GM21423 (cell line): ENCODE results near the gene ERRFI1.
"Not testable (repeated sequence)": the region's sequence is repeated elsewhere in the genome, so short reads cannot be mapped to it uniquely, and the experiment has no call there.

Experiments
- ATAC-seq: cut with Tn5 transposase; IDR thresholded peaks from one replicate; pipeline ENCODE4 v1.9.1; 2021; ENCODE audit warnings: mild to moderate bottlenecking, moderate library complexity; ENCODE audit not compliant: unreplicated experiment

The ERRFI1 gene, protein sequence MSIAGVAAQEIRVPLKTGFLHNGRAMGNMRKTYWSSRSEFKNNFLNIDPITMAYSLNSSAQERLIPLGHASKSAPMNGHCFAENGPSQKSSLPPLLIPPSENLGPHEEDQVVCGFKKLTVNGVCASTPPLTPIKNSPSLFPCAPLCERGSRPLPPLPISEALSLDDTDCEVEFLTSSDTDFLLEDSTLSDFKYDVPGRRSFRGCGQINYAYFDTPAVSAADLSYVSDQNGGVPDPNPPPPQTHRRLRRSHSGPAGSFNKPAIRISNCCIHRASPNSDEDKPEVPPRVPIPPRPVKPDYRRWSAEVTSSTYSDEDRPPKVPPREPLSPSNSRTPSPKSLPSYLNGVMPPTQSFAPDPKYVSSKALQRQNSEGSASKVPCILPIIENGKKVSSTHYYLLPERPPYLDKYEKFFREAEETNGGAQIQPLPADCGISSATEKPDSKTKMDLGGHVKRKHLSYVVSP

DNA sequence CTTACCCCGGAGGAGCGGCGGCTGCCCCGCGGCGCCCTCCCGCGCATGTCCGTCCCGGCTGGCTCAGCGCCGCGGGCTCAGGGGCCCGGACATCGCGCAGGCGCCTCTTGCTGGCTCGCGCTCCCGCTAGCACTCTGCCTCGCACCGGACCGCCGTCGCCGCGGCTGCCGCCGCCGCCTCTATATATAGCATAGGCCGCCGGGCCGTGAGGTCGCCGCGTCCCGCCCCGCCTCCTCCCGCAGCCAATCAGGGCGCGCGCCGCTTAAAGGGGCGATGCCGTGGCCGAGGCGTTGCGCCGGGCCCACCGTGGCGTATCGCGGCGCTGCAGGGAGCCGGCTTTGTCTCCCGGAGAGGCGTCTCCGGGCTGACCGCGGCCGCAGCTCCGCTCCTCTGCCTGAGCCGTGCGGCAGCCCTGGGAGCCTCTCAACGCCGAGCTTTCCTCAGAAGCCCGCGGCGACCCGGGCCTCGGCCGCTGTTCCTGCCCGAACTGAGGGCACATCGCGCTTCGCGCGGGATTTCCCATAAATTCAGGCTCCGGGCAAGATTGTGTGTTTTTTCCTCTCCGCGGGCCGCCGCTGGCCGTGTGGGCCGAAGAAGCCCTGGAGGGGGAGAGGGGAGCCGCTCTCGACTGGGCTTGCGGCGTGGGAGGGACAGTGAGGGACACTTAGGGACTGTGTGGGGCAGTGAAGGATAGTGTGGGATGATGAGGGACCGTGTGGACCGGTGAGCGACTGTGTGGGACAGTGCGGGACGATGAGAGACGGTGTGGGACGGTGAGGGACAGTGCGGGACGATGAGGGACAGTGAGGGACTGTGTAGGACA, at the start of gene ERRFI1:
Gene ERRFI1 (minus strand): TSS at position 157 of the 823 bp plus-strand sequence. CDS start 10,690 bp downstream, outside the sequence.
- ATAC-seq, result peak; percentile 87

DNA sequence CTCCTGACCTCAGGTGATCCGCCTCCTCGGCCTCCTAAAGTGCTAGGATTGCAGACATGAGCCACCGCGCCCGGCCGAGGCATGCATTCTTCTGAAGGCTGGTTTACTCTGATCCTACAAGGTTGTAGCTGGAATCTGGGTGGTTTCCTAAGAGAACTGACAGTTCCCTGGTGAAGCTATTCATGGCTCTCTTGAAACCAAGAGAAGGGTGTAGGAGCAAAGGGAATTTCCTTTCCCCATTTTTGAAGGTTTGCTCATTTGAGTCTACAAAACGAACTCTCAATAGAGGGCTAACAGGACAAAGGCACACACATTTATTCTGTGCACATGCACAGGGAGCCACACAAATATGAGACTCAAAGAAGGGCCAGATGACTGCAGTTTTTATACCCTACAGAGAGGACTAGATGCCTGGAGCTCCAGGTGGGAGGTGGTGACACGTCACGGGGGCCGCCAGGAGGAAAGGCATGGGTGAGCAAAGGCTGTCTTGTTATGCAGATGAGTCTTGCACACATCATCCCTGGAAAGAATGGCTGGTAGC, 49.5 kb upstream of the ERRFI1 start:
- no peak for ATAC-seq

DNA sequence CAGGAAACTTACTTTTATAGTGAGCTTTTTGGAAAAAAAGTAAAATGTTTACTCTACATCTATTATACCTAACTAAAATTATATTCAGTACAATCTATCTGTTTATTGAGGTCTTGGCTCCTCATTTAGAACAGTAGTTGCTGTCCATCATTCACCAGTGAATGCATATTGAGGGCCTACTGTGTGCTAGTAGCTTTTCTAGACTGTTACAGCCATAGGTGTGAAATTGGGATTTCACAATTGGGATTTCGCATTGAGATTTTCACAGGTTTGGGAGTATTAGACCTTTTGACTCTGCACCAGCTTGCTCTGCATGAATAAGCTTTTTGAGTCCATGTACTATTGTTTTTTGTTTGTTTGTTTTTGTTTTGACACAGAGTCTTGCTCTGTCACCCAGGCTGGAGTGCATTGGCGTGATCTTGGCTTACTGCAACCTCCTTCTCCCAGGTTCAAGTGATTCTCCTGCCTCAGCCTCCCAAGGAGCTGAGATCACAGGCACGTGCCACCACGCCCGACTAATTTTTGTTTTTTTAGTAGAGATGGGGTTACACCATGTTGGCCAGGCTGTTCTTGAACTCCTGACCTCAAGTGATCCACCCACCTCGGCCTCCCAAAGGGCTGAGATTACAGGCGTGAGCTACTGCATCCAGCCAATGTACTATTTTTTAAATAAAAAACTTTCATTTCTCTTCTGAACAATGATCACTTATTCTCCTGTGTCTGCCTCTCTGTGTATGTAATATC, 47.2 kb upstream of the ERRFI1 start:
- ATAC-seq, result no peak

DNA sequence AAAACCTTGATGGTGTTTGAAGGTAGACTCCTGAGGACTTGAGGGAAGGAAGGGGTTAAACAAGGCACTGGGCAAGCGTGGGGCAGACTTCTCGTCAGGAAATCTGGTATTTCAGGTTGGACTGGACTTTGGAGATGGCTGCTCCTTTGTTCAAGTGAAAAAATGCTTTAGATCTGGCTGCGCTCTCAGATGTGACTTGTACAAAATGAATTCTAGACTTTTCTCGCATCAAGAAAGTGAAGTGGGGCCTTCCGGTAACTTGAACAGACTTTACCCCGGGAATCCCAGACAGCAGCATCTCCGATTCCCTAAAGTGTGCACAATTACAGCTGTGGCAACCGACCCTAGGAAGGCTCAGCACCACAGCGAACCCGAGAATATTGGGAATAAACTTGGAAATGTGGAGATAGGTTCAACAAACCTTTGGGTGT, 44.3 kb upstream of the ERRFI1 start:
- no peak for ATAC-seq

DNA sequence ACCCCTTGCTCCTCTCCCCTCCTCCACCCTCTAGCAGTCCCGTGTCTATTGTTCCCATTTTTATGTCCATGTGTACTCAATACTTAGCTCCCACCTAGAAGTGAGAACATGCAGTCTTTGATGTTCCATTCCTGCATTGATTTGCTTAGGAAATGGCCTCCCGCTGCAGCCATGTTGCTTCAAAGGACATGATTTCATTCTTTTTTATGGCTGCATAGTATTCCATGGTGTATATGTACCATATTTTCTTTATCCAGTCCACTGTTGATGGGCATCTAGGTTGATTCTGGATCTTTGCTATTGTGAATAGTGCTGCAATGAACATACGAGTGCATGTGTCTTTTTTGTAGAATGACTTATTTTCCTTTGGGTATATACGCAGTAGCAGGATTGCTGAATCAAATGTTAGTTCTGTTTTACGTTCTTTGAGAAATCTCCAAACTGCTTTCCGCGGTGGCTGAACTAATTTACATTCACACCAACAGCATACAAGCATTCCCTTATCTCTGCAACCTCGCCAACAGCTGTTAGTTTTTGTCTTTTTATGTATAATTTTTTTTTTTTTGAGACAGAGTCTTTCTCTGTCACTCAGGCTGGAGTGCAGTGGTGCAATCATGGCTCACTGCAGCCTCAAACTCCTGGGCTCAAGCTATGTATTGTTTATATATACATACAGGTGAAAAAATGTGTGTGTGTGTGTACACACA, 43.7 kb upstream of the ERRFI1 start:
- ATAC-seq, result not testable (repeated sequence)

DNA sequence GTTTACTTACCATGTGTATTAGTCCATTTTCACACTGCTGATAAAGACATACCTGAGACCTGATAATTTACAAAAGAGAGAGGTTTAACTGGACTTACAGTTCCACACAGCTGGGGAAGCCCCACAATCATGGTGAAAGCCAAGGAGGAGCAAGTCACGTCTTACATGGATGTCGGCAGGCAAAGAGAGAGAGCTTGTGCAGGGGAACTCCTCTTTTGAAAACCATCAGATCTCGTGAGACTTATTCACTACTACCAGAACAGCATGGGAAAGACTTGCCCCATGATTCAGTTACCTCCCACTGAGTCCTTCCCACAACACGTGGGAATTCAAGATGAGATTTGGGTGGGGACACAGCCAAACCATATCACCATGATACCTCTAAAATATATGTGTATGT, 39.3 kb upstream of the ERRFI1 start:
- no peak for ATAC-seq

DNA sequence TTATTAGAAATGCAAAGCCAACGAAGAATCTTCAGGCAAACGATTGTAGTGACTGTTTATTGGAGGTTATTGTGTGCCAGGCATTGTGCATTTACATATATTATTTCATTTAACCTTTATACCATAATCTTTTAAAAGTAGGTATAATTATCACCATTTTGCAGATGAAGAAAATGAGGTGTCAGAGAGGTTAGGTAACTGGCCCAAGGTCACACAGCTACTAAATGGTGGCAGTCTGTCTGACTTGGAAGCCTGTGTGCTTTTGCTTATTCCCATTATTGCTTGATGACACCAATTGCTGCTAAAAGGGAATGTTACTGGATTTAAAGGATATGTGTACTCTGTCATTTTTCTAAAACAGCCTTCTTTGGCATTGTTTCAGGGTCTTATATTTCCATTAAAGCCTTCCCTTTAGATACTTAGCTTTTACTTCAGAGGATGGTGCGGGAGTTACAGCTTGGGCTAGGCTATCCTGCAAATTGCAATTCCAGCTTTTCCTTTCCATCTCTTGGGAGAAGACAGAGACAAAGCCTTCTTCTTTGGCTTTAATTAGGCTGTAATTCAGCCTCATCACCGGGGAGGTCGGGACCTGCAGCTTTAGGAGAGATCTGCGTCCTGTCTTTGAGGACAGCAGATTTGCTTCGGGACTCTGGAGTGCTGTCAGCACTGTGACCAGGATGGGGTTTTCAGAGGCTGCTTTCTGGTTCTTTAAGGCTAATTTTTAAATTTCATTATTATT, 37.4 kb upstream of the ERRFI1 start:
- no peak for ATAC-seq

DNA sequence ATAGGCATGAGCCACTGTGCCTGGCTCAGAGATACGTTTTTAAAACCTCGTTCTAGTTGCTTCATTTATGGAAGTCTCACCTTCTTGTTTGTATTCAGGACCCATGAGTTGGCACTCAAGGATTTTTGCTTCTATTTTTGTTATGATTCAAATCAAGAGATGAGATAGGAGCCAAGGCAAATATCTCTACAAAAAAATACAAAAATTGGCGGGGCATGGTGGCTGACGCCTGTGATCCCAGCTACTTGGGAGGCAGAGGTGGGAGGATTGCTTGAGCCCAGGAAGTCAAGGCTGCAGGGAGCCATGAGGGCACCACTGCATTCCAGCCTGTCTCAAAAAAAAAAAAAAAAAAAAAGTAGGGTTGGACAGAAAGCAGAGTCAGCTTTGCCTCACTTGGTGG, 36.8 kb upstream of the ERRFI1 start:
- ATAC-seq, result no peak

DNA sequence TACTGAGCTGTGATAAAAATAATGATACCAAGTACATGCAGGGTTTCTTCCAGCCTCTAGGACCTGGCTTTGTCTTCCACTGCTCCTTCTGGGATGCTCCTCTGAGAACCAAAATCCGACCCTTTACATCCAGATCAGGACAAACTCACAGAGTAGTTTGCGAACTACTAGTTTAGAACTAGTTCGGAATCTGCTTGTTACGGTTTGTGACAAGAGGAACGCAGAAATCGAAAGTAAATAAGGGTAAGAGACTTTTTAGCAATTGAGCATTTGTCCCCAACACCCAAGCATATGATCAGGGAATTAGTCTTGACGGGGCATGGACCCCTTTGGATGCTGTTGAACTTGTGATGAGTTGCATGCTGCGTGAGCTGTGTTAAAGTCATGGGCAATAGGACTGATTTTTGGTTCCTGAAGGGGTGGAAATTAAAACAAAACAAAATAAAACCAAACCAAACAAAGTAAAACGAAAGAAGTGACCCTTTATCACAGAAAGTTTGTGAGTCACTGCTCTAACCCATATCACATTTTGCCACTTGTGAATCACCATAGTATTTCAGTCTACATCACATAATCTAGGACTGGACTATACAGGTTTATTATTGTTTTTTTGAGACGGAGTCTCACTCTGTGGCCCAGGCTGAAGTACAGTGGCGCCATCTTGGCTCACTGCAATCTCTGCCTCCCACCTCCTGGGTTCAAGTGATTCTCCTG, 35.7 kb upstream of the ERRFI1 start:
- ATAC-seq, result no peak

DNA sequence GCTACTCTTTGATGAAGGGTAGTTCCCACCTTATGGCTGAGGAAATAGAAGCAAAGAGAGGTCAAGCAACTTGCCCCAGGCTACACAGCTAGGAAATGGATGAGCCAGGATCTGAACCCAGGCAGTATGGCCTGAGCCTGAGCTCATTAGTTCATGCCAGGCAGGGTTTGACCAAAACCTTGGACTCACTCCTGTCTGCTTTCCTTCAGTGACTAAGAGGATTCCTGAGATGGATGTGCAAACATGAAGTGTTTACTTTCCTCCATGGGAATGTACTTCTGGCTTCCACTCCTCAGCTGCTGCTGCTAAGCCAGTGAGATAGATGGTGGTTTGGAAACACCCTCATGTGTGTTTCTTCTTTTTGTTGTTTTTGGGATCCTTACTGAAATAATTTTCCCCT, 35.1 kb upstream of the ERRFI1 start:
- no peak for ATAC-seq

DNA sequence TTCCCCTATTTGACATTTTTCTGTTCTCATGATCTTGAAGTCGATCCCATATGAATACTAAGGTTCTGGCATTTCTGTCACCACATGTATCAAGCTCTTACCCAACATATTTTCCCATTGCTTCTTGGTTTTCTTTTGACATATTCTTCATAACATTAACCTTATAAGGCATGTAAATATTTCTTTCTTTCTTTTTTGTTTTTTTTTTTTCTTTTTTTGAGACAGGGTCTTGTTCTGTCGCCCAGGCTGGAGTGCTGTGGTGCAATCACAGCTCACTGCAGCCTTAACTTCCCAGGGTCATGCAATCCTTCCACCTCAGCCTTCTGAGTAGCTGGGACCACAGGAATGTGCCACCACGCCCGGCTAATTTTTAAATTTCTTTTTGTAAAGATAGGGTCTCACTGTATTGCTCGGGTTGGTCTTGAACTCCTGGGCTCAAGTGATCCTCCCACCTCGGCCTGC, 33.1 kb upstream of the ERRFI1 start:
- no peak for ATAC-seq

DNA sequence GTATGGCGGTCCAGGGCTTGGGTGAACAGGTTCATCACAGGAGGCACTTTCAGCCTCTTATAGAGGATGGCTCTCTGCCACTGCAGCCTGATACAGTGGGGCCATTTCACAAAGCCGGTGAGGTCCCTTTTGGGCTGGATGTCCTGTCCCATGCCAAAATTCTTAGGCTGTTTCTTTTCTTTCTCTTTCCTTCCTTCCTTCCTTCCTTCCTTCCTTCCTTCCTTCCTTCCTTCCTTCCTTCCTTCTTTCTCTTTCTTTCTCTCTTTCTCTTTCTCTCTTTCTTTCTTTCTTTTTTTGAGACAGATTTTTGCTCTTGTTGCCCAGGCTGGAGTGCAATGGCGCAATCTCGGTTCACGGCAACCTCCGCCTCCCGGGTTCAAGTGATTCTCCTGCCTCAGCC, 31.7 kb upstream of the ERRFI1 start:
- not testable (repeated sequence) for ATAC-seq

DNA sequence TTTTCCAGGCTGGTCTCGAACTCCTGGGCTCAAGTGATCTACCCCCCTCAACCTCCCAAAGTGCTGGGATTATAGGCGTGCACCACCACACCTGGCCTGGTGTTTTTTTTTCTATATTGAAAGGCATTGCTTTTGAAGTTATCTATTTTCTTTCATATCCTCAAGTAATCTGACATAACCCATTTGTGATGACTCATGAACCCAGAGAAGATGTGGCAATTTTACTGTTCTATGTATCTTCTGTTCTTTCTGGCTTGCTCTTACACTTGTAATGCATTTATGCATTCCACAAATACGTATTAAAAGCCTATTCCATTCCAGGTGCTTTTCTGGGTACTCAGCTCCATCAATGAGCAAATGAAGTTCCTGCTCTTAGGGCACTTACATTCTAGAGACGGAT, 29.9 kb upstream of the ERRFI1 start:
- ATAC-seq, result no peak

DNA sequence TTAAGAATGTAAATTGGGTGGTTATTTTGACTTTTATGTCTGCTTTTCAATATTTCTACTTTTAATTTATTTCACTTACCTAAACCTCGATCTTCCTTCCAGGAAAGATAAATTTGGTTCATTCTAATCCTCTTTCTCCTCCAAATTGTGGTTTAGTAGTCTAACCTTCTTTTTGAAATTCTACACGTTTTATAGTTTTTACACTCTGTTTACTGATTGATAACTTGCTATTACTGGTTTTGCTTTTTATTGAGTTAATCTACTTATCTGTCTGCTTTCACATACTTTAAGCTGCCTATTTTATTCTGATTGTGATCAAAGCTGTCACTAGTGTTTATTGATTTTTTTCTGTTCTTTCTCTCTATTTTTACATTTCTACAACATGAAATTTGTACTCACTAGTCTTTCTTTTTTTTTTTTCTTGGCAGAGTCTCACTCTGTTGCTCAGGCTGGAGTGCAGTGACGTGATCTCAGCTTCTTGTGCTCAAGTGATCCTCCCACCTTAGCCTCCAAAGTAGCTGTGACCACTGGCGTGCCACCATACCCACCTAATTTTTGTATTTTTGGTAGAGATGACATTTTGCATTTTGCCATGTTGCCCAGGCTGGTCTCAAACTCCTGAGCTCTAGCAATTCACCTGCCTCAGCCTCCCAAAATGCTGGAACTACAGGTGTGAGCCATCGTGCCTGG, 27.9 kb upstream of the ERRFI1 start:
- no peak for ATAC-seq

DNA sequence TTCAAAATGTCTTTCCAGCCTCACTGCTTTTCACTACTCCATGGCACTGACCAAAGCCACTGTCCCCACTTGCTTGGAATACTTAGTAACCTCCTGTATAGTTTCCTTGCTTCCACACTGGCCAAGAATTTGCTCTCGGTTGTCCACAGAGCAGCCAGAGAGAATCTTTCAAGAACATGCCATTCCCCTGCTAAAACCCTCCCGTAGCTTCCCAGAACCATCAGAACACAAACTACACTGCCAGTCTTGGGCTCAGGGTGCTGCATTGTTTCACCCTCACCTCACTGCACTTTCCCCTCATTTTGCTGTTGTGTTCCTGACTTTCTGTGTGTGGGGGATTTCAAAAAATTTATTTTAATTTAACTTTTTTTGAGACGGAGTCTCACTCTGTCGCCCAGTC, 25.5 kb upstream of the ERRFI1 start:
- ATAC-seq, result no peak

DNA sequence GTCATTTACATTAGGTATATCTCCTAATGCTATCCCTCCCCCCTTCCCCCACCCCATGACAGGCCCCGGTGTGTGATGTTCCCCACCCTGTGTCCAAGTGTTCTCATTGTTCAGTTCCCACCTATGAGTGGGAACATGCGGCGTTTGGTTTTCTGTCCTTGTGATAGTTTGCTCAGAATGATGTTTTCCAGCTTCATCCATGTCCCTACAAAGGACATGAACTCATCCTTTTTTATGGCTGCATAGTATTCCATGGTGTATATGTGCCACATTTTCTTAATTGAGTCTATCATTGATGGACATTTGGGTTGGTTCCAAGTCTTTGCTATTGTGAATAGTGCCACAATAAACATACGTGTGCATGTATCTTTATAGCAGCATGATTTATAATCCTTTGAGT, 23.1 kb upstream of the ERRFI1 start:
- not testable (repeated sequence) for ATAC-seq

DNA sequence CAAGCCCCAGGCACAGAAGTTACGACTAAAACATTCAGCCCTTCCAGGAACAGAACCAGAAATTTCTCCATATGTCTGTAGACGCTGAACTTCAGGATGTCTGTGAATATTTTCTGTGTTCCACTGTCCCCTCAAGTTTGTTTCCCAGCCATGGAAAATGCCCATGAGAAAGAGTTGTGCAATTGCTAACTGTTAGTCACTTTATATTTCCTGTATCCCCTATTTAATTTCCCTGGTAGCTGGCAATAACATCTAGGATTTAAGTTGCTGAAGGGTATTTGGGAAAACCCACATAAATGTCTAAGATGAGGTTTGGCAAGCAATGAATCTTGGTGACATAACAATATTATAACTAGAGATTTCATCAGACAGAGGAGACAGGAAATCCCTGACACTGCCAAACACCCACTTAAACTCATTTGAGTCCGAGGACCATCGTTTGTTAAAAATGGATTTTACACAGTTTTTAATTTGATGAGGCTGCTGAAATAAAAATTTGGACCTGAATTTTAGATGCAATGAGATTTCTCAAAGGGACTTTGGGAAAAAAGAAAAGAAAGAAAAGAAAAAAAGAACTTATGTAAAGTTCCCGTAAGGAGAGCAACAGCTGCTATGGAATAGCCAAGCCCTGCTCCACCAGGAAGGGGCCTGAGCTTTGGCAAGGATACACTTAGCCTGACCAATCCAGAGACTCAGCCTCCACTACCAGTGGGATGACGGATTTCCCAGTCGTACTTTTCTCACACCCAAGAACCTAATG, 21.8 kb upstream of the ERRFI1 start:
- no peak for ATAC-seq

DNA sequence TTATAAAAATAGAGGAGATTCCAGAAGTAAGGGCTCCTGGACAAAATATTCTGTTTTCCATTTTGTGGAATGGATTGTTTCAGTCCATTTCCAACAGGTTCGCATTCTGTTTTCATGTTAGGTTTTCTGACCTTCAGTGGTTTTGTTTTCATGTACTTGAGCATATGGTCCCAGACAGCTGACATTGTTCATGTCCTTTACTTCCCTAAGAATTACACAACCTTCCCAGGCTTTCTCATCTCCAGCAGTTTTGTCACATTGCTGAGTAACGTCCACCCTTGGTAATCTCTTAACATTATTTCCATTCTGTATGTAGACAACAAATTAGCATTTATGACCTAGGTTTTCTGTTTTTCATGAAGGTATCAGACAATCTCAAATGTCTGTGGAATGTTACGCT, 21.0 kb upstream of the ERRFI1 start:
- no peak for ATAC-seq
